Uterus (tissue), 2 donors: ENCODE results near the gene SMIM10L2A.

Source experiments
- CTCF ChIP-seq, 4 experiments: fragments of 200-600 bp in 2 of 4; fragments of 450-650 bp in 2 of 4; sonication (generic) in 2 of 4; IDR thresholded peaks; one replicate each; pipeline ENCODE4 v1.5.1; 2016 to 2019; ENCODE audit warnings: antibody characterized with exemption in 4 of 4, mild to moderate bottlenecking in 2 of 4, moderate library complexity in 1 of 4
- POLR2A ChIP-seq, 2 donors: fragments of 450-650 bp; IDR thresholded peaks; one replicate each; pipeline ENCODE4 v1.6.1; 2016; ENCODE audit warnings: antibody characterized with exemption in 2 of 2, mild to moderate bottlenecking in 1 of 2, moderate library complexity in 1 of 2

- no peak for TF ChIP-seq CTCF (IDR thresholded peaks at IDR 0.05)
- no peak for TF ChIP-seq POLR2A (IDR thresholded peaks at IDR 0.05)
Observed at GRCh38 chrX:135395064-135395463, 26.7 kb upstream of the SMIM10L2A start.
